ENCODE data around the gene CTNNBL1. TPM values are rescaled to one million over a fixed set of nuclear protein-coding genes. Genes with fewer than 3 reads are reported as not detected.

Gene CTNNBL1
- total RNA-seq, 1 donor from 2014 or later: 67.0 TPM

DNA sequence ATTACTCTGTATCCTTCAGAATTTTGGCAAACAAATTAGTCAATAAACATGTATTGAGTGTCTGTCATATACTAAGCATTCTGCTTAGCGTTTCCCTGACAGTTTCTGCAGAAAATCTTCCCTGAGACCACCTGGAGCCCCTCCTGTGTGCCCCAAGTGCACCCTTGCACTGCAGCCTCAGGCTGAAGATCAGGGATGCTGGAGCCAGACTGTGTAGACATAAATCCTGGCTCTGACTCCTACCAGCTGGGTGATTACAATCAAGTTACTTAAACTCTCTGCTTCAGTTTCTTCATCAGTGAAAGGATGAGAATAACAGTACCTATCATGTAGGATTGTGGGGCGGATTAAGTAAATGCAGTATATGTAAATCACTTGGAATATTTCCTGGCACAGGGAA is 155.7 kb downstream of the CTNNBL1 start:
- peaks cover 23% of the 10 kb centered on the region for H3K36me3 Mint-ChIP-seq (ENCODE audit: low read depth, unreplicated experiment)
- Histone ChIP-seq H3K27ac (ENCODE audit: low read depth, low read length) (no peak overlapping the region), H3K4me3 (ENCODE audit: insufficient read depth, low read depth, low read length) (no peak overlapping the region), H3K4me2 (ENCODE audit: low read length) (no peak overlapping the region), H3K9me3 (ENCODE audit: insufficient read depth, low read depth, low read length) (no peaks in the 10 kb centered on the region), H3K79me2 (ENCODE audit: insufficient read depth, low read length) (no peaks in the 10 kb centered on the region), H3K9ac (ENCODE audit: low read length) (no peak overlapping the region), H4K20me1 (ENCODE audit: insufficient read depth, low read length) (no peaks in the 10 kb centered on the region), H3K4me1 (ENCODE audit: insufficient read depth, low read length) (no peaks in the 10 kb centered on the region), H2AFZ (ENCODE audit: low read depth, low read length) (no peak overlapping the region), H3K36me3 (ENCODE audit: insufficient read depth, low read length) (no peaks in the 10 kb centered on the region), H3K27me3 (ENCODE audit: insufficient read depth, low read length) (no peaks in the 10 kb centered on the region)
- H3K27me3 Mint-ChIP-seq (ENCODE audit: low read depth, unreplicated experiment): no peaks in the 10 kb centered on the region
- peaks cover 11% of the 10 kb centered on the region for H3K4me1 Mint-ChIP-seq (ENCODE audit: low read depth, unreplicated experiment)
- TF ChIP-seq, protein P1, sequence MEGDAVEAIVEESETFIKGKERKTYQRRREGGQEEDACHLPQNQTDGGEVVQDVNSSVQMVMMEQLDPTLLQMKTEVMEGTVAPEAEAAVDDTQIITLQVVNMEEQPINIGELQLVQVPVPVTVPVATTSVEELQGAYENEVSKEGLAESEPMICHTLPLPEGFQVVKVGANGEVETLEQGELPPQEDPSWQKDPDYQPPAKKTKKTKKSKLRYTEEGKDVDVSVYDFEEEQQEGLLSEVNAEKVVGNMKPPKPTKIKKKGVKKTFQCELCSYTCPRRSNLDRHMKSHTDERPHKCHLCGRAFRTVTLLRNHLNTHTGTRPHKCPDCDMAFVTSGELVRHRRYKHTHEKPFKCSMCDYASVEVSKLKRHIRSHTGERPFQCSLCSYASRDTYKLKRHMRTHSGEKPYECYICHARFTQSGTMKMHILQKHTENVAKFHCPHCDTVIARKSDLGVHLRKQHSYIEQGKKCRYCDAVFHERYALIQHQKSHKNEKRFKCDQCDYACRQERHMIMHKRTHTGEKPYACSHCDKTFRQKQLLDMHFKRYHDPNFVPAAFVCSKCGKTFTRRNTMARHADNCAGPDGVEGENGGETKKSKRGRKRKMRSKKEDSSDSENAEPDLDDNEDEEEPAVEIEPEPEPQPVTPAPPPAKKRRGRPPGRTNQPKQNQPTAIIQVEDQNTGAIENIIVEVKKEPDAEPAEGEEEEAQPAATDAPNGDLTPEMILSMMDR (IDR thresholded peaks at IDR 0.05; ENCODE audit: insufficient read depth, low read depth, low read length): no peak
- TF ChIP-seq EZH2 (IDR thresholded peaks at IDR 0.05; ENCODE audit: insufficient read depth, low read length): no peak
- no peak for DNase-seq (ENCODE audit: low read depth)
- no peak overlapping the region for H3K27ac Mint-ChIP-seq (ENCODE audit: unreplicated experiment)
- FAIRE-seq: no peak
- no peak overlapping the region for H3K4me3 Mint-ChIP-seq (ENCODE audit: unreplicated experiment)
- H3K9me3 Mint-ChIP-seq (ENCODE audit: unreplicated experiment): no peaks in the 10 kb centered on the region

DNA sequence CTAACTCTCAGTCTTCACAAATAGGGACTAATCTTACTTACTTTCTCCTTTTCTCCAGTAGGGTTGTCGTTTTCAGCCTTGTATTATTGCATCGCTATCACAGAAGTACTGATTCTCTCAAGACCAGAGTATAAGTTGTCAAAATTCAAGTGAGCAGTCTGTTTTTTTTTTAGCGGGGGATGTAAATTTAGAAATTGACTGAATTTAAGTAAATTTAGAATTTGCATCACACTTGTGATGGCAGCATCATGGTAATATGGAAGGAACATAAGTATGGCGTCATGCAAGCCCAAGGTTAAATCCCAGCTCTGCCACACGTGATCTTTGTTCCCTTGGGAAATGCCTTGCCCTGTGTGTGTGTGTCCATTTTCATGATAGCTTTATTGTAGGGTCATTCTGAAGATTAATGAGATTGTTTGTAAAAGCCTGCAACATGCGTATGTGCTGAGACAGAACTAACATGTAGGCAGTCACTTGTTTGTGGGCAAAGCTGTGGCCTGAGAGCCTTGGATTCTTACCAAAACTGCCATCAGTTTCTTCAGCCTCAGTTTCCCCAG is 156.3 kb downstream of the CTNNBL1 start:
- Histone ChIP-seq H3K4me3 (ENCODE audit: insufficient read depth, low read depth, low read length) (no peak overlapping the region), H3K9ac (ENCODE audit: low read length) (no peak overlapping the region), H3K79me2 (ENCODE audit: insufficient read depth, low read length) (no peaks in the 10 kb centered on the region), H3K27me3 (ENCODE audit: insufficient read depth, low read length) (no peaks in the 10 kb centered on the region), H3K36me3 (ENCODE audit: insufficient read depth, low read length) (no peaks in the 10 kb centered on the region), H2AFZ (ENCODE audit: low read depth, low read length) (no peak overlapping the region), H4K20me1 (ENCODE audit: insufficient read depth, low read length) (no peaks in the 10 kb centered on the region), H3K27ac (ENCODE audit: low read depth, low read length) (no peak overlapping the region), H3K4me1 (ENCODE audit: insufficient read depth, low read length) (no peaks in the 10 kb centered on the region), H3K9me3 (ENCODE audit: insufficient read depth, low read depth, low read length) (no peaks in the 10 kb centered on the region), H3K4me2 (ENCODE audit: low read length) (no peak overlapping the region)
- no peak for TF ChIP-seq EZH2 (IDR thresholded peaks at IDR 0.05; ENCODE audit: insufficient read depth, low read length)
- TF ChIP-seq, protein P1 (IDR thresholded peaks at IDR 0.05; ENCODE audit: insufficient read depth, low read depth, low read length): no peak
- H3K27me3 Mint-ChIP-seq (ENCODE audit: low read depth, unreplicated experiment): no peaks in the 10 kb centered on the region
- H3K36me3 Mint-ChIP-seq (ENCODE audit: low read depth, unreplicated experiment): peaks cover 22% of the 10 kb centered on the region
- peaks cover 13% of the 10 kb centered on the region for H3K4me1 Mint-ChIP-seq (ENCODE audit: low read depth, unreplicated experiment)
- H3K27ac Mint-ChIP-seq (ENCODE audit: unreplicated experiment): no peak overlapping the region
- no peak for DNase-seq (ENCODE audit: low read depth)
- FAIRE-seq: no peak
- H3K9me3 Mint-ChIP-seq (ENCODE audit: unreplicated experiment): no peaks in the 10 kb centered on the region
- no peak overlapping the region for H3K4me3 Mint-ChIP-seq (ENCODE audit: unreplicated experiment)

DNA sequence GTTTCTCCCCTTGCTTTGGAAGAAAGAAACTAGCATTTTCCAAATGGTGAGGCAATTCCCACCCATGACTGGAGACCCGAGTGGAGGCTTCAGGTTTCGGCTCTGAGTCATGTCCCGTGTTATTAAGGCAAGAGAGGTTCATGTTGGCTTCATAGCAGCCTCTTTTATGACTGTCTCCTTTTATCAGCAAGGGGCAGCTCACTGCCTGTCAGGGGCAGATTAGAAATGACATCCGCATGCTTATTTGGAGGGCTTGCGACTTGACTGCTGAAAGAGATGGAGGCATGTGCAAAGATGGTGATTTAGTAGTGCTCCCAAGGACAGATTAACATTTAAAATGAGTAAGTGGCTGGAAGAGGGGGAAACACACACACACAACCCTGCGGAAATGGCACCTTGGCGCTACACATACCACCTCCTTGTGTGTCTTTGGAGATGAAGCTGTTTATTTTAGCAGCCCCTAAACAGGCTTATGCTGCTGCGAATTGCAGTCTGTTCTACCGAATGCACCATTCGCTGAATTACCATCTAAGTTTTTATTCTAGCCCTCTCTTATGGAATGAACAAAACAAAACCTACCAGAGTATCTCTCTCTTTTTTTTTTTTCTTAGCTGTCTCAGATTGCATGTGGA is 157.0 kb downstream of the CTNNBL1 start:
- Mint-ChIP-seq H3K4me1 (ENCODE audit: low read depth, unreplicated experiment) (peaks cover 13% of the 10 kb centered on the region), H3K36me3 (ENCODE audit: low read depth, unreplicated experiment) (peaks cover 22% of the 10 kb centered on the region), H3K27me3 (ENCODE audit: low read depth, unreplicated experiment) (no peaks in the 10 kb centered on the region), H3K4me3 (ENCODE audit: unreplicated experiment) (no peak overlapping the region), H3K27ac (ENCODE audit: unreplicated experiment) (no peak overlapping the region), H3K9me3 (ENCODE audit: unreplicated experiment) (peaks cover 2% of the 10 kb centered on the region)
- DNase-seq (ENCODE audit: low read depth) (no peak), FAIRE-seq (no peak)
- no peak overlapping the region for H3K4me2 ChIP-seq (ENCODE audit: low read length)
- H3K4me1 ChIP-seq (ENCODE audit: insufficient read depth, low read length): no peaks in the 10 kb centered on the region
- TF ChIP-seq EZH2 (IDR thresholded peaks at IDR 0.05; ENCODE audit: insufficient read depth, low read length): no peak
- no peaks in the 10 kb centered on the region for H4K20me1 ChIP-seq (ENCODE audit: insufficient read depth, low read length)
- no peaks in the 10 kb centered on the region for H3K36me3 ChIP-seq (ENCODE audit: insufficient read depth, low read length)
- no peaks in the 10 kb centered on the region for H3K9me3 ChIP-seq (ENCODE audit: insufficient read depth, low read depth, low read length)
- no peaks in the 10 kb centered on the region for H3K27me3 ChIP-seq (ENCODE audit: insufficient read depth, low read length)
- no peak overlapping the region for H3K4me3 ChIP-seq (ENCODE audit: insufficient read depth, low read depth, low read length)
- H3K9ac ChIP-seq (ENCODE audit: low read length): no peak overlapping the region
- H3K27ac ChIP-seq (ENCODE audit: low read depth, low read length): no peak overlapping the region
- H2AFZ ChIP-seq (ENCODE audit: low read depth, low read length): no peak overlapping the region
- no peaks in the 10 kb centered on the region for H3K79me2 ChIP-seq (ENCODE audit: insufficient read depth, low read length)
